Measurements from ENCODE around the gene CTAGE1. TPM values are rescaled to one million over a fixed set of nuclear protein-coding genes. Genes with fewer than 3 reads are reported as not detected.
"Not testable (repeated sequence)": the region's sequence is repeated elsewhere in the genome, so short reads cannot be mapped to it uniquely, and the experiment has no call there.

The CTAGE1 gene
- total RNA-seq, 1 donor from 2014 or later: not detected

- no peak overlapping the region for H3K4me3 Mint-ChIP-seq (ENCODE audit: unreplicated experiment)
- TF ChIP-seq, protein P1, sequence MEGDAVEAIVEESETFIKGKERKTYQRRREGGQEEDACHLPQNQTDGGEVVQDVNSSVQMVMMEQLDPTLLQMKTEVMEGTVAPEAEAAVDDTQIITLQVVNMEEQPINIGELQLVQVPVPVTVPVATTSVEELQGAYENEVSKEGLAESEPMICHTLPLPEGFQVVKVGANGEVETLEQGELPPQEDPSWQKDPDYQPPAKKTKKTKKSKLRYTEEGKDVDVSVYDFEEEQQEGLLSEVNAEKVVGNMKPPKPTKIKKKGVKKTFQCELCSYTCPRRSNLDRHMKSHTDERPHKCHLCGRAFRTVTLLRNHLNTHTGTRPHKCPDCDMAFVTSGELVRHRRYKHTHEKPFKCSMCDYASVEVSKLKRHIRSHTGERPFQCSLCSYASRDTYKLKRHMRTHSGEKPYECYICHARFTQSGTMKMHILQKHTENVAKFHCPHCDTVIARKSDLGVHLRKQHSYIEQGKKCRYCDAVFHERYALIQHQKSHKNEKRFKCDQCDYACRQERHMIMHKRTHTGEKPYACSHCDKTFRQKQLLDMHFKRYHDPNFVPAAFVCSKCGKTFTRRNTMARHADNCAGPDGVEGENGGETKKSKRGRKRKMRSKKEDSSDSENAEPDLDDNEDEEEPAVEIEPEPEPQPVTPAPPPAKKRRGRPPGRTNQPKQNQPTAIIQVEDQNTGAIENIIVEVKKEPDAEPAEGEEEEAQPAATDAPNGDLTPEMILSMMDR (IDR thresholded peaks at IDR 0.05): no peak
- H3K9me3 Mint-ChIP-seq (ENCODE audit: unreplicated experiment): peaks cover 13% of the 10 kb centered on the region
- no peak for DNase-seq (ENCODE audit: extremely low spot score, unreplicated experiment)
- no peaks in the 10 kb centered on the region for H3K36me3 Mint-ChIP-seq (ENCODE audit: unreplicated experiment)
- no peak overlapping the region for H3K27ac Mint-ChIP-seq (ENCODE audit: unreplicated experiment)
- H3K27me3 Mint-ChIP-seq (ENCODE audit: unreplicated experiment): no peaks in the 10 kb centered on the region
- H3K4me1 Mint-ChIP-seq (ENCODE audit: unreplicated experiment): peaks cover 5% of the 10 kb centered on the region
Measured at GRCh38 chr18:22453315-22453714, 35.6 kb upstream of the CTAGE1 start.

GRCh38 chr18:22452226-22452668 is 34.5 kb upstream of the CTAGE1 start:
- peaks cover 5% of the 10 kb centered on the region for H3K4me1 Mint-ChIP-seq (ENCODE audit: unreplicated experiment)
- no peaks in the 10 kb centered on the region for H3K36me3 Mint-ChIP-seq (ENCODE audit: unreplicated experiment)
- H3K27me3 Mint-ChIP-seq (ENCODE audit: unreplicated experiment): no peaks in the 10 kb centered on the region
- peak overlapping the region; percentile 35 for H3K27ac Mint-ChIP-seq (ENCODE audit: unreplicated experiment)
- TF ChIP-seq, protein P1 (IDR thresholded peaks at IDR 0.05): no peak
- DNase-seq (ENCODE audit: extremely low spot score, unreplicated experiment): no peak
- no peak overlapping the region for H3K4me3 Mint-ChIP-seq (ENCODE audit: unreplicated experiment)
- H3K9me3 Mint-ChIP-seq (ENCODE audit: unreplicated experiment): peaks cover 13% of the 10 kb centered on the region

DNA sequence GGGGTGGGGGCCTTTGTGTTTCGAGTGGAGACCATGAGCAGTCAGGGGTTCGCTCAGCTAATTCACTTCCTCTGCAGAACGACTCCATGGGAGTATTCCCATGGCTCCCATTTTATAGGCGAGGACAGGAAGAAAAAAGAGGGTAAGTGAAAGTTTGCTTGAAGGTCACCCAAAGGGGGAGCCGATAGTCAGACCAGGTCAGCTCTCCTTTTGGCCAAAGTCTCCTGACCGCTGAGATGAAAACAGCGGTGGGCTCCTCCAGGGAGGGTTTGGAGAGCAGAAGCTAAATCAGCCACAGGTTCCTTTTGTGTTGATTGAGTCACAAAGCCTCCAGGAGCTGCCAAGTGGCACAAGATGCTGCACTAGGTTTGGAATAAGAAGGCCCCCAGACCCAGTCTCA is 34.1 kb upstream of the CTAGE1 start:
- no peak for DNase-seq (ENCODE audit: extremely low spot score, unreplicated experiment)
- H3K4me3 Mint-ChIP-seq (ENCODE audit: unreplicated experiment): no peak overlapping the region
- peaks cover 13% of the 10 kb centered on the region for H3K9me3 Mint-ChIP-seq (ENCODE audit: unreplicated experiment)
- no peaks in the 10 kb centered on the region for H3K36me3 Mint-ChIP-seq (ENCODE audit: unreplicated experiment)
- H3K27me3 Mint-ChIP-seq (ENCODE audit: unreplicated experiment): no peaks in the 10 kb centered on the region
- H3K27ac Mint-ChIP-seq (ENCODE audit: unreplicated experiment): no peak overlapping the region
- peaks cover 5% of the 10 kb centered on the region for H3K4me1 Mint-ChIP-seq (ENCODE audit: unreplicated experiment)
- TF ChIP-seq, protein P1 (IDR thresholded peaks at IDR 0.05): no peak

GRCh38 chr18:22450766-22451165 is 33.1 kb upstream of the CTAGE1 start:
- H3K27me3 Mint-ChIP-seq (ENCODE audit: unreplicated experiment); H3K4me1 Mint-ChIP-seq (ENCODE audit: unreplicated experiment); H3K4me3 Mint-ChIP-seq (ENCODE audit: unreplicated experiment); DNase-seq (ENCODE audit: extremely low spot score, unreplicated experiment); H3K36me3 Mint-ChIP-seq (ENCODE audit: unreplicated experiment); H3K27ac Mint-ChIP-seq (ENCODE audit: unreplicated experiment): not testable (repeated sequence)
- peaks cover 13% of the 10 kb centered on the region for H3K9me3 Mint-ChIP-seq (ENCODE audit: unreplicated experiment)

DNA sequence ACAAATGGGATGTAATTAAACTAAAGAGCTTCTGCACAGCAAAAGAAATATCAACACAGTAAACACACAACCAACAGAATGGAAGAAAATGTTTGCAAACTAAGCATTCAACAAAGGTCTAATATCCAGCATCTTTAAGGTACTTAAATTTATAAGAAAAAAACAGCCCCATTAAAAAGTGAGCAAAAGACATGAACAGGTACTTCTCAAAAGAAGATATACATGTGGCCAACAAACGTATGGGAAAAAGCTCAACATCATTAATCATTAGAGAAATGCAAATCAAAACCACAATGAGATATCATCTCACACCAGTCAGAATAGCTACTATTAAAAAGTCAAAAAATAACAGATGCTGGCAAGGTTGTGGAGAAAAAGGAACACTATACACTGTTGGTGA is 32.6 kb upstream of the CTAGE1 start:
- H3K27ac Mint-ChIP-seq (ENCODE audit: unreplicated experiment); H3K4me1 Mint-ChIP-seq (ENCODE audit: unreplicated experiment); H3K27me3 Mint-ChIP-seq (ENCODE audit: unreplicated experiment); H3K36me3 Mint-ChIP-seq (ENCODE audit: unreplicated experiment); DNase-seq (ENCODE audit: extremely low spot score, unreplicated experiment); H3K4me3 Mint-ChIP-seq (ENCODE audit: unreplicated experiment): not testable (repeated sequence)
- H3K9me3 Mint-ChIP-seq (ENCODE audit: unreplicated experiment): peaks cover 13% of the 10 kb centered on the region

DNA sequence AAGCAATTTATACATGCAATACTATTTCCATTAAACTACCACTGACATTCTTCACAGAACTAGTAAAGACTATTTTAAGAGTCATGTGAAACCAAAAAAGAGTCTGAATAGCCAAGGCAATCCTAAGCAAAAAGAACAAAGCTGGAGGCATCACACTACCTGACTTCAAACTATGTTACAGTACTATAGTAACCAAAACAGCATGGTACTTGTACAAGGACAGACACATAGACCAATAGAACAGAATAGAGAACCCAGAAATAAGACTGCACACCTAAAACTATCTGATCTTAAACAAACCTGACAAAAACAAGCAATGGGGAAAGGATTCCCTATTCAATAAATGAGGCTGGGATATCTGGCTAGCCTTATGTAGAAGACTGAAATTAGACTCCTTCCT is 32.0 kb upstream of the CTAGE1 start:
- peaks cover 13% of the 10 kb centered on the region for H3K9me3 Mint-ChIP-seq (ENCODE audit: unreplicated experiment)
- not testable (repeated sequence) for H3K27me3 Mint-ChIP-seq (ENCODE audit: unreplicated experiment)

DNA sequence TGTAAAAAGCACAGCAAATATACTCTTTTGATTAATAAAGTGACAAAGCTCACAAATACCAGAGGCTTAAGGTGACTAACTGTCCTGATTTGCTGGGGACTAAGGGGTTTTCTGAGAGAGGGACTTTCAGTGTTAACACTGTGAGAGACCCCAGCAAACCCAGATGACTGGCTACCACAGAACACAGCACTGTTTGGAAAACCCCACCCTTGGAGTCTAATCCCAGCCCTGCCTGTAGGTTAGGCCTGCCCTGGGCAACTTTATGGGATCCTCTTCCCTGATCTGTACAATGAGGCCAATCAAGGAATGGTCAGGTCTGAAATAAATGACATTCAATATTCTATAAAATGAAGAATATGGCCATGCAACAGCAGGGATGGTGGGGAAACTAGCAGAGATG is 30.5 kb upstream of the CTAGE1 start:
- TF ChIP-seq, protein P1 (IDR thresholded peaks at IDR 0.05): no peak
- no peak overlapping the region for H3K4me3 Mint-ChIP-seq (ENCODE audit: unreplicated experiment)
- H3K9me3 Mint-ChIP-seq (ENCODE audit: unreplicated experiment): peaks cover 13% of the 10 kb centered on the region

More for the DNA sequence above, 32.0 kb upstream of the CTAGE1 start:
- H3K4me1 Mint-ChIP-seq (ENCODE audit: unreplicated experiment); H3K36me3 Mint-ChIP-seq (ENCODE audit: unreplicated experiment); H3K4me3 Mint-ChIP-seq (ENCODE audit: unreplicated experiment); DNase-seq (ENCODE audit: extremely low spot score, unreplicated experiment); H3K27ac Mint-ChIP-seq (ENCODE audit: unreplicated experiment): not testable (repeated sequence)

More for the DNA sequence above, 30.5 kb upstream of the CTAGE1 start:
- Mint-ChIP-seq H3K27ac (ENCODE audit: unreplicated experiment) (no peak overlapping the region), H3K4me1 (ENCODE audit: unreplicated experiment) (peaks cover 5% of the 10 kb centered on the region), H3K27me3 (ENCODE audit: unreplicated experiment) (no peaks in the 10 kb centered on the region), H3K36me3 (ENCODE audit: unreplicated experiment) (no peaks in the 10 kb centered on the region)
- DNase-seq (ENCODE audit: extremely low spot score, unreplicated experiment): no peak

All from osteocyte (in vitro differentiated cells).